ENCODE measurements around the gene SNURF.
"Not testable (repeated sequence)": the region's sequence is repeated elsewhere in the genome, so short reads cannot be mapped to it uniquely, and the experiment has no call there.

The SNURF gene

GRCh38 chr15:24924621-24925020 lies 30.2 kb upstream of the SNURF start:
- no peaks in the 10 kb centered on the region for H3K9me3 ChIP-seq
- no peak overlapping the region for H3K4me3 ChIP-seq (ENCODE audit: low read depth in 1 of 2, low read length in 1 of 2)
- no peak overlapping the region for H3K27ac ChIP-seq
- no peaks in the 10 kb centered on the region for H3K4me1 ChIP-seq (ENCODE audit: control insufficient read depth in 1 of 2, insufficient read depth in 1 of 2, low read depth in 1 of 2, low read length in 1 of 2)
- no peaks in the 10 kb centered on the region for H3K36me3 ChIP-seq
- no peaks in the 10 kb centered on the region for H3K27me3 ChIP-seq
- TF ChIP-seq CTCF (IDR thresholded peaks at IDR 0.05) = no peak

GRCh38 chr15:24931874-24932732 lies 22.7 kb upstream of the SNURF start:
- not testable (repeated sequence) for H3K4me3 ChIP-seq (ENCODE audit: low read depth in 1 of 2, low read length in 1 of 2); H3K27ac ChIP-seq; H3K9me3 ChIP-seq; H3K4me1 ChIP-seq (ENCODE audit: control insufficient read depth in 1 of 2, insufficient read depth in 1 of 2, low read depth in 1 of 2, low read length in 1 of 2); H3K36me3 ChIP-seq; H3K27me3 ChIP-seq

GRCh38 chr15:24933716-24934115 lies 21.1 kb upstream of the SNURF start:
- Histone ChIP-seq H3K27ac (no peak overlapping the region), H3K4me1 (ENCODE audit: control insufficient read depth in 1 of 2, insufficient read depth in 1 of 2, low read depth in 1 of 2, low read length in 1 of 2) (no peaks in the 10 kb centered on the region), H3K27me3 (no peaks in the 10 kb centered on the region), H3K9me3 (no peaks in the 10 kb centered on the region), H3K4me3 (ENCODE audit: low read depth in 1 of 2, low read length in 1 of 2) (no peak overlapping the region), H3K36me3 (no peaks in the 10 kb centered on the region)
- TF ChIP-seq CTCF (IDR thresholded peaks at IDR 0.05) = no peak

GRCh38 chr15:24938224-24938623 lies 16.6 kb upstream of the SNURF start:
- H3K36me3 ChIP-seq; H3K27ac ChIP-seq; H3K9me3 ChIP-seq; H3K4me3 ChIP-seq (ENCODE audit: low read depth in 1 of 2, low read length in 1 of 2); H3K27me3 ChIP-seq; H3K4me1 ChIP-seq (ENCODE audit: control insufficient read depth in 1 of 2, insufficient read depth in 1 of 2, low read depth in 1 of 2, low read length in 1 of 2): not testable (repeated sequence)

- H3K27me3 ChIP-seq = no peaks in the 10 kb centered on the region
- H3K4me3 ChIP-seq (ENCODE audit: low read depth in 1 of 2, low read length in 1 of 2) = no peak overlapping the region
- TF ChIP-seq CTCF (IDR thresholded peaks at IDR 0.05) = no peak
- no peaks in the 10 kb centered on the region for H3K9me3 ChIP-seq
- H3K36me3 ChIP-seq = no peaks in the 10 kb centered on the region
- H3K4me1 ChIP-seq (ENCODE audit: control insufficient read depth in 1 of 2, insufficient read depth in 1 of 2, low read depth in 1 of 2, low read length in 1 of 2) = no peaks in the 10 kb centered on the region
- no peak overlapping the region for H3K27ac ChIP-seq
Measured at GRCh38 chr15:24940236-24940635, 14.6 kb upstream of the SNURF start.

- no peaks in the 10 kb centered on the region for H3K9me3 ChIP-seq
- H3K4me3 ChIP-seq (ENCODE audit: low read depth in 1 of 2, low read length in 1 of 2) = no peak overlapping the region
- no peak overlapping the region for H3K27ac ChIP-seq
- no peaks in the 10 kb centered on the region for H3K36me3 ChIP-seq
- H3K4me1 ChIP-seq (ENCODE audit: control insufficient read depth in 1 of 2, insufficient read depth in 1 of 2, low read depth in 1 of 2, low read length in 1 of 2) = no peaks in the 10 kb centered on the region
- TF ChIP-seq CTCF (IDR thresholded peaks at IDR 0.05) = no peak
- H3K27me3 ChIP-seq = no peaks in the 10 kb centered on the region
Measured at GRCh38 chr15:24943361-24943760, 11.4 kb upstream of the SNURF start.
